H1 (cell line): ENCODE measurements around the gene TTC6. TPM values are rescaled to one million over a fixed set of nuclear protein-coding genes. Genes with fewer than 3 reads are reported as not detected.

ENCODE experiments used
- CTCF ChIA-PET: fragments of 300-600 bp; sonication (Branson Sonifier 250); formaldehyde crosslinking; loops from one replicate; lab custom pipeline; 2021; ENCODE audit not compliant: partially characterized antibody; lab: Charles Lee
- POLR2A ChIA-PET: fragments of 300-600 bp; sonication (Branson Sonifier 250); formaldehyde crosslinking; loops from one replicate; lab custom pipeline; 2021; ENCODE audit warnings: inconsistent platforms; ENCODE audit not compliant: partially characterized antibody; lab: Charles Lee
- DNase-seq, 2 experiments: peaks; one replicate each; pipeline versions ENCODE4 v3.0.0 to v3.0.0-alpha.2; 2010 to 2022; ENCODE audit warnings: low spot score in 2 of 2, low read depth in 1 of 2, mixed read lengths in 1 of 2
- FAIRE-seq: peaks from 2 replicates; lab custom pipeline; 2011; peaks lifted over from hg19 to GRCh38; lab: Jason Lieb, UNC
- H2AFZ ChIP-seq: 2 replicates; pipeline ENCODE4 v1.8.1; 2012; ENCODE audit warnings: low read length, inconsistent platforms
- H2AK5ac ChIP-seq: 2 replicates; pipeline ENCODE4 v1.6.1; 2013; ENCODE audit warnings: low read depth, low read length
- H2BK120ac ChIP-seq: replicated peaks from 2 replicates; pipeline ENCODE3; 2013; ENCODE audit warnings: low read depth, low read length, inconsistent platforms
- H2BK12ac ChIP-seq: 2 replicates; pipeline ENCODE4 v1.6.1; 2013; ENCODE audit warnings: low read depth, low read length
- H2BK15ac ChIP-seq: 2 replicates; pipeline ENCODE4 v1.6.1; 2013; ENCODE audit warnings: low read length
- H2BK20ac ChIP-seq: 2 replicates; pipeline ENCODE4 v1.6.1; 2013; ENCODE audit warnings: low read length
- H2BK5ac ChIP-seq: 2 replicates; pipeline ENCODE4 v1.6.1; 2013; ENCODE audit warnings: low read depth, low read length
- H3K14ac ChIP-seq: 2 replicates; pipeline ENCODE4 v1.6.1; 2013; ENCODE audit warnings: inconsistent platforms; ENCODE audit not compliant: insufficient read length
- H3K18ac ChIP-seq: 2 replicates; pipeline ENCODE4 v1.6.1; 2013; ENCODE audit warnings: low read length; ENCODE audit errors: extremely low read depth
- H3K23ac ChIP-seq: 2 replicates; pipeline ENCODE4 v1.6.1; 2013; ENCODE audit warnings: inconsistent platforms; ENCODE audit not compliant: insufficient read length
- H3K23me2 ChIP-seq: 2 replicates; pipeline ENCODE4 v1.6.1; 2013; ENCODE audit warnings: low read depth, low read length
- H3K27ac ChIP-seq: 2 replicates; pipeline ENCODE4 v1.6.1; 2011; ENCODE audit warnings: low read depth, low read length, inconsistent platforms
- H3K27me3 ChIP-seq, 4 experiments: replicated peaks in 1 of 4; 1 replicate in 1 of 4; 2 replicates in 3 of 4; pipeline versions ENCODE4 v1.6.1 to v1.8.1; 2011 to 2013; ENCODE audit warnings: low read length in 3 of 4, mild to moderate bottlenecking in 3 of 4, inconsistent platforms in 2 of 4, mixed read lengths in 2 of 4, moderate library complexity in 1 of 4; ENCODE audit not compliant: control insufficient read depth in 3 of 4, insufficient read depth in 3 of 4; ENCODE audit errors: extremely low read depth in 1 of 4
- H3K36me3 ChIP-seq, 4 experiments: 2 replicates each; pipeline versions ENCODE4 v1.6.1 to v1.8.1; 2011 to 2013; ENCODE audit warnings: mild to moderate bottlenecking in 4 of 4, low read length in 3 of 4, moderate library complexity in 2 of 4, control low read depth in 1 of 4, inconsistent platforms in 1 of 4; ENCODE audit not compliant: insufficient read depth in 4 of 4, control insufficient read depth in 2 of 4
- H3K4ac ChIP-seq: replicated peaks from 2 replicates; pipeline ENCODE3; 2013; ENCODE audit warnings: low read length, low read depth, mixed read lengths, inconsistent platforms; ENCODE audit not compliant: insufficient read length
- H3K4me1 ChIP-seq, 4 experiments: replicated peaks in 1 of 4; 1 replicate in 1 of 4; 2 replicates in 3 of 4; pipeline versions ENCODE4 v1.6.1 to v1.8.1; 2011 to 2013; ENCODE audit warnings: low read length in 3 of 4, inconsistent platforms in 2 of 4, mixed read lengths in 1 of 4; ENCODE audit not compliant: insufficient read depth in 4 of 4, control insufficient read depth in 3 of 4
- H3K4me2 ChIP-seq, 2 experiments: 2 replicates each; pipeline versions ENCODE4 v1.6.1 to v1.8.1; 2011 to 2013; ENCODE audit warnings: low read depth in 2 of 2, low read length in 2 of 2, control low read depth in 1 of 2, inconsistent platforms in 1 of 2, mild to moderate bottlenecking in 1 of 2; ENCODE audit not compliant: insufficient read depth in 1 of 2
- H3K4me3 ChIP-seq, 4 experiments: fragments of 200-600, 300-600 bp in 1 of 4; sonication (generic), shearing (Covaris generic), sonication (Bioruptor Twin) in 1 of 4; 2 replicates each; pipeline versions ENCODE4 v1.5.1 to v1.8.1; 2011 to 2016; ENCODE audit warnings: low read length in 4 of 4, low read depth in 3 of 4, control low read depth in 2 of 4, inconsistent platforms in 2 of 4, mild to moderate bottlenecking in 2 of 4, mixed read lengths in 1 of 4, moderate library complexity in 1 of 4; ENCODE audit not compliant: insufficient read depth in 2 of 4; ENCODE audit errors: extremely low read depth in 1 of 4
- H3K56ac ChIP-seq: replicated peaks from 2 replicates; pipeline ENCODE3; 2013; ENCODE audit warnings: low read depth, mild to moderate bottlenecking, mixed read lengths, low read length, inconsistent platforms; ENCODE audit not compliant: insufficient read length
- H3K79me1 ChIP-seq: 2 replicates; pipeline ENCODE4 v1.6.1; 2013; ENCODE audit warnings: low read depth, low read length, control low read depth
- H3K79me2 ChIP-seq, 2 experiments: 2 replicates each; pipeline versions ENCODE4 v1.6.1 to v1.8.1; 2012 to 2013; ENCODE audit warnings: low read length in 2 of 2, mild to moderate bottlenecking in 2 of 2, inconsistent platforms in 1 of 2; ENCODE audit not compliant: insufficient read depth in 2 of 2, control insufficient read depth in 1 of 2
- H3K9ac ChIP-seq, 4 experiments: replicated peaks in 1 of 4; 1 replicate in 1 of 4; 2 replicates in 3 of 4; pipeline versions ENCODE4 v1.6.1 to v1.8.1; 2011 to 2013; ENCODE audit warnings: low read depth in 3 of 4, low read length in 3 of 4, control low read depth in 2 of 4, mild to moderate bottlenecking in 2 of 4, moderate library complexity in 2 of 4, inconsistent platforms in 1 of 4; ENCODE audit errors: extremely low read depth in 1 of 4
- H3K9me3 ChIP-seq, 2 experiments: 2 replicates each; pipeline versions ENCODE4 v1.6.1 to v1.8.1; 2012 to 2013; ENCODE audit warnings: mild to moderate bottlenecking in 2 of 2, moderate library complexity in 2 of 2, control low read depth in 1 of 2, inconsistent platforms in 1 of 2, low read depth in 1 of 2, low read length in 1 of 2, mixed read lengths in 1 of 2; ENCODE audit not compliant: insufficient read depth in 2 of 2
- H4K20me1 ChIP-seq, 2 experiments: replicated peaks in 1 of 2; 2 replicates each; pipeline versions ENCODE3 to v1.8.1; 2011 to 2013; ENCODE audit warnings: inconsistent platforms in 2 of 2, low read length in 2 of 2, mild to moderate bottlenecking in 1 of 2; ENCODE audit not compliant: insufficient read depth in 2 of 2, control insufficient read depth in 1 of 2
- H4K5ac ChIP-seq: 2 replicates; pipeline ENCODE4 v1.6.1; 2013; ENCODE audit warnings: low read length, low read depth, mixed read lengths, inconsistent platforms; ENCODE audit not compliant: insufficient read length
- H4K8ac ChIP-seq: 2 replicates; pipeline ENCODE4 v1.8.0; 2013; ENCODE audit warnings: mild to moderate bottlenecking, moderate library complexity, low read length, inconsistent platforms; ENCODE audit not compliant: insufficient read depth; ENCODE audit errors: extremely low read depth
- H4K91ac ChIP-seq: replicated peaks from 2 replicates; pipeline ENCODE3; 2013; ENCODE audit warnings: low read length, mixed read lengths, inconsistent platforms; ENCODE audit not compliant: insufficient read length
- BRCA1 ChIP-seq: IDR thresholded peaks from 2 replicates; pipeline ENCODE4 v1.6.1; 2012; ENCODE audit warnings: low read depth, low read length, improper control_type of control experiment
- CBX8 ChIP-seq: fragments of 300-800, 300-1000 bp; sonication (generic); IDR thresholded peaks from 2 replicates; pipeline ENCODE4 v1.7.1; 2016; ENCODE audit warnings: low read depth, low read length, borderline replicate concordance
- CHD2 ChIP-seq: IDR thresholded peaks from 2 replicates; pipeline ENCODE4 v1.6.1; 2012; ENCODE audit warnings: low read length, improper control_type of control experiment
- HDAC2 ChIP-seq, 2 experiments: fragments of 300-600 bp in 1 of 2; sonication (generic) in 1 of 2; IDR thresholded peaks; 2 replicates each; pipeline ENCODE4 v1.6.1; 2011 to 2012; ENCODE audit warnings: low read depth in 2 of 2, low read length in 2 of 2, mild to moderate bottlenecking in 2 of 2, moderate library complexity in 2 of 2, borderline replicate concordance in 1 of 2, inconsistent platforms in 1 of 2
- KDM1A ChIP-seq: fragments of 200-600, 300-600 bp; sonication (generic); IDR thresholded peaks from 2 replicates; pipeline ENCODE4 v1.7.1; 2016; ENCODE audit warnings: mild to moderate bottlenecking, low read length, borderline replicate concordance
- KDM4A ChIP-seq: IDR thresholded peaks from one replicate; pipeline ENCODE4 v1.7.1; 2012; ENCODE audit warnings: low read depth, mild to moderate bottlenecking, moderate library complexity, low read length, inconsistent platforms; ENCODE audit not compliant: severe bottlenecking
- RFX5 ChIP-seq: IDR thresholded peaks from 2 replicates; pipeline ENCODE4 v1.6.1; 2011; ENCODE audit warnings: low read depth, low read length, improper control_type of control experiment, borderline replicate concordance
- WGBS, 2 experiments: shearing (Covaris generic) in 1 of 2; methylation state at CpG; one replicate each; pipeline versions ENCODE4 v1.1.6 to v1.1.7; 2013 to 2015; ENCODE audit warnings: low lambda C conversion rate in 2 of 2, mixed read lengths in 2 of 2, inconsistent platforms in 1 of 2, low coverage in 1 of 2, missing lambda C conversion rate in 1 of 2; ENCODE audit not compliant: insufficient replicate concordance in 2 of 2, insufficient coverage in 1 of 2, insufficient read length in 1 of 2; ENCODE audit errors: extremely low coverage in 1 of 2, missing lambda C conversion rate in 1 of 2; 5-methylcytosine and 5-hydroxymethylcytosine counted together
- polyA plus RNA-seq, 7 experiments: library from polyadenylated mRNA; depleted of rRNA in 3 of 7; stranded (reverse) in 5 of 7; unstranded in 2 of 7; fragments of >200 nt in 5 of 7; fragments of 200-250 nt in 2 of 7; gene quantifications; 1 replicate in 5 of 7; 2 replicates in 1 of 7; 4 replicates in 1 of 7; pipeline versions ENCODE4 v1.2.1 to v1.2.3, GENCODE V29; 2011 to 2013; ENCODE audit warnings: missing spikeins in 2 of 7, mixed read lengths in 2 of 7
- total RNA-seq: library from RNA; stranded (reverse); fragmentation: NEBNext Ultra II Directional; extraction: Animal tissue kit (Norgen Biotek cat#: 25700); gene quantifications from 2 replicates; pipeline ENCODE4 v1.2.1, GENCODE V29; 2021
- TF ChIP-seq, protein P1 (sequence below): IDR thresholded peaks from 2 replicates; pipeline ENCODE4 v1.6.1; 2012; ENCODE audit warnings: low read length, inconsistent platforms

TTC6 gene
- total and polyA plus RNA-seq, 2 of the 8 experiments (the other 6 are each of a cell fraction or from before 2014, with no cell fraction given) = 0.02 TPM; not detected in 1

DNA sequence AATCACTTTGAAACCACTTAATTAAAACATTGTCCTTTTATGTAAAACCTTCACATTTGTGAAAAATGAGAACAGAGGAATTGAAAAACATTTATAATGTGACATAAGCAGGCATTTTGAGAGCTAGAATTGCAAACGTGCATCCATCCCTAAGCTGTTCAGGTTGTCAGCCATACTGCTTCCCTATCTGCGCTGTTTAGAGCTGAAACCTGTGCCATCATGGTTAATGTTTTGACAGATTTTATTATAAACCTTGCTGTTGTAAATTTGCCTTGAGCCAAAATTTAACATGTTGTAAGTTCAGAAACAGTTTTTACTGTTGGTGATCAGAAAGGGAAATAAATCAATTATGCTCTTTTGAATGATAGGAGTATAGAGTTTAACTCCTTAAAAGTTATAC, 32.2 kb upstream of the TTC6 start:
- H2BK5ac ChIP-seq = no peak overlapping the region
- no peak overlapping the region for H2AFZ ChIP-seq
- no peak overlapping the region for H3K18ac ChIP-seq
- no peak overlapping the region for H3K14ac ChIP-seq
- TF ChIP-seq CHD2 (no peak), KDM1A (no peak), RFX5 (no peak), CBX8 (no peak), BRCA1 (no peak), HDAC2 (IDR thresholded peaks at IDR 0.05; ENCODE audit: borderline replicate concordance in 1 of 2, low read depth in 2 of 2, low read length in 2 of 2) (no peak), KDM4A (no peak)
- TF ChIP-seq, protein P1, sequence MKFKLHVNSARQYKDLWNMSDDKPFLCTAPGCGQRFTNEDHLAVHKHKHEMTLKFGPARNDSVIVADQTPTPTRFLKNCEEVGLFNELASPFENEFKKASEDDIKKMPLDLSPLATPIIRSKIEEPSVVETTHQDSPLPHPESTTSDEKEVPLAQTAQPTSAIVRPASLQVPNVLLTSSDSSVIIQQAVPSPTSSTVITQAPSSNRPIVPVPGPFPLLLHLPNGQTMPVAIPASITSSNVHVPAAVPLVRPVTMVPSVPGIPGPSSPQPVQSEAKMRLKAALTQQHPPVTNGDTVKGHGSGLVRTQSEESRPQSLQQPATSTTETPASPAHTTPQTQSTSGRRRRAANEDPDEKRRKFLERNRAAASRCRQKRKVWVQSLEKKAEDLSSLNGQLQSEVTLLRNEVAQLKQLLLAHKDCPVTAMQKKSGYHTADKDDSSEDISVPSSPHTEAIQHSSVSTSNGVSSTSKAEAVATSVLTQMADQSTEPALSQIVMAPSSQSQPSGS = no peak
- no peaks in the 10 kb centered on the region for H3K23me2 ChIP-seq
- no peak overlapping the region for H3K4me3 ChIP-seq
- no peak overlapping the region for H4K91ac ChIP-seq
- H3K27ac ChIP-seq = no peak overlapping the region
- FAIRE-seq (no peak), DNase-seq (no peak)
- H4K20me1 ChIP-seq = no peaks in the 10 kb centered on the region
- H3K56ac ChIP-seq = no peak overlapping the region
- no peak overlapping the region for H3K9ac ChIP-seq
- no peaks in the 10 kb centered on the region for H3K9me3 ChIP-seq
- no peak overlapping the region for H2BK20ac ChIP-seq
- H3K4ac ChIP-seq = no peak overlapping the region
- no peak overlapping the region for H2BK12ac ChIP-seq
- no peak overlapping the region for H2BK15ac ChIP-seq
- H3K27me3 ChIP-seq = no peaks in the 10 kb centered on the region
- peaks cover 0 to 1% (median 0%) of the 10 kb centered on the region in 4 experiments; a peak in 1 of 7 replicates for H3K4me1 ChIP-seq
- no peak overlapping the region for H4K8ac ChIP-seq
- H3K79me2 ChIP-seq = no peaks in the 10 kb centered on the region
- H3K23ac ChIP-seq = no peak overlapping the region
- H3K79me1 ChIP-seq = no peaks in the 10 kb centered on the region
- ChIA-PET CTCF (interaction anchor here (0.8 to 3.0 kb wide), 6 partner anchors 28 to 333 kb away, joined by 3 to 11 read pairs (median 4); no protein-coding TSS in a partner anchor), POLR2A (no interaction called here)
- no peak overlapping the region for H2AK5ac ChIP-seq
- no peak overlapping the region for H2BK120ac ChIP-seq
- no peak overlapping the region for H4K5ac ChIP-seq
- H3K4me2 ChIP-seq = no peak overlapping the region
- H3K36me3 ChIP-seq = no peaks in the 10 kb centered on the region
- WGBS, 2 experiments = 95% methylated on average over 2 of the region's 2 CpGs; no CpG with 5 or more reads in 1 of the 2 experiments
